Measurements from ENCODE around the gene PNMA8A. TPM values are rescaled to one million over a fixed set of nuclear protein-coding genes. Genes with fewer than 3 reads are reported as not detected.

PNMA8A gene
- total RNA-seq, 1 experiment from 2014 or later, result not detected

DNA sequence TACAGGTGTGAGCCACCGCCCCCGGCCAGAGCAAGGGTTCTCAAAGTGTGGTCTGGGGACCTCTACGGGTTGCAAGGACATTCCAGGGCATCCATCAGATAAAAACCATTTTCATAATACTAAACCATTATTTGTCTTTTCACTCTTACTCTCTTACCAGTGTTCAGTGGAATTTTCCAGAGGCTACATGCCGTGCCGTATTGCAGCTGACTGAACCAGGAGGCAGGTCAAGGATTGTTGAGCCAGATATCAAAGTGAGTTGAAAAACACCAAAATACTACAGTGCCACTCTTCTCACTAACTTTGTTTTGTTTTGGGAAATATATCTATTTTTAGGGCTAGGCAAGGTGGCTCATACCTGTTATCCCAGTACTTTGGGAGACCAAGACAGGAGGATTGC, 31.5 kb upstream of the PNMA8A start:
- H3K9me3 ChIP-seq (ENCODE audit: control insufficient read depth in 1 of 2, insufficient read depth in 1 of 2, low read depth in 1 of 2, low read length in 2 of 2), result no peaks in the 10 kb centered on the region
- H3K9me2 ChIP-seq (ENCODE audit: insufficient read depth), result no peaks in the 10 kb centered on the region
- ATAC-seq (no peak), DNase-seq (ENCODE audit: low read depth, low spot score) (no peak)
- TF ChIP-seq, protein P1, sequence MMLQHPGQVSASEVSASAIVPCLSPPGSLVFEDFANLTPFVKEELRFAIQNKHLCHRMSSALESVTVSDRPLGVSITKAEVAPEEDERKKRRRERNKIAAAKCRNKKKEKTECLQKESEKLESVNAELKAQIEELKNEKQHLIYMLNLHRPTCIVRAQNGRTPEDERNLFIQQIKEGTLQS (IDR thresholded peaks at IDR 0.05), result no peak
- TF ChIP-seq CEBPB (IDR thresholded peaks at IDR 0.05; ENCODE audit: low read depth) (no peak), RAD21 (IDR thresholded peaks at IDR 0.05; ENCODE audit: low read depth) (no peak), TCF7L2 (IDR thresholded peaks at IDR 0.05; ENCODE audit: borderline replicate concordance, extremely low read depth, insufficient read depth, insufficient read length) (no peak), SP1 (IDR thresholded peaks at IDR 0.05; ENCODE audit: low read depth) (no peak), POLR2AphosphoS5 (IDR thresholded peaks at IDR 0.05; ENCODE audit: low read depth, low read length) (no peak)
- TF ChIP-seq, protein P2, sequence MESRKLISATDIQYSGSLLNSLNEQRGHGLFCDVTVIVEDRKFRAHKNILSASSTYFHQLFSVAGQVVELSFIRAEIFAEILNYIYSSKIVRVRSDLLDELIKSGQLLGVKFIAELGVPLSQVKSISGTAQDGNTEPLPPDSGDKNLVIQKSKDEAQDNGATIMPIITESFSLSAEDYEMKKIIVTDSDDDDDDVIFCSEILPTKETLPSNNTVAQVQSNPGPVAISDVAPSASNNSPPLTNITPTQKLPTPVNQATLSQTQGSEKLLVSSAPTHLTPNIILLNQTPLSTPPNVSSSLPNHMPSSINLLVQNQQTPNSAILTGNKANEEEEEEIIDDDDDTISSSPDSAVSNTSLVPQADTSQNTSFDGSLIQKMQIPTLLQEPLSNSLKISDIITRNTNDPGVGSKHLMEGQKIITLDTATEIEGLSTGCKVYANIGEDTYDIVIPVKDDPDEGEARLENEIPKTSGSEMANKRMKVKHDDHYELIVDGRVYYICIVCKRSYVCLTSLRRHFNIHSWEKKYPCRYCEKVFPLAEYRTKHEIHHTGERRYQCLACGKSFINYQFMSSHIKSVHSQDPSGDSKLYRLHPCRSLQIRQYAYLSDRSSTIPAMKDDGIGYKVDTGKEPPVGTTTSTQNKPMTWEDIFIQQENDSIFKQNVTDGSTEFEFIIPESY (IDR thresholded peaks at IDR 0.05; ENCODE audit: extremely low read depth, insufficient replicate concordance, low read length), result no peak
- TF ChIP-seq, protein P3, sequence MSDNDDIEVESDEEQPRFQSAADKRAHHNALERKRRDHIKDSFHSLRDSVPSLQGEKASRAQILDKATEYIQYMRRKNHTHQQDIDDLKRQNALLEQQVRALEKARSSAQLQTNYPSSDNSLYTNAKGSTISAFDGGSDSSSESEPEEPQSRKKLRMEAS (IDR thresholded peaks at IDR 0.05), result no peak
- no peaks in the 10 kb centered on the region for H3K27me3 ChIP-seq (ENCODE audit: insufficient read depth, low read length)
- ChIA-PET CTCF (no interaction called here), POLR2A (no interaction called here), RAD21 (ENCODE audit: low non-redundant PET in 1 of 2, low total read pairs in 2 of 2, uncharacterized antibody in 2 of 2, unreplicated experiment in 2 of 2) (no interaction called here)
- H3K4me2 ChIP-seq (ENCODE audit: low read length), result no peak overlapping the region
- no peak overlapping the region for H3K4me3 ChIP-seq (replicated peaks in 1 of 2; ENCODE audit: low read depth in 1 of 2, low read length in 2 of 2)
- no peaks in the 10 kb centered on the region for H3K79me2 ChIP-seq (ENCODE audit: insufficient read depth, low read length)
- no peak overlapping the region for H2AFZ ChIP-seq (ENCODE audit: low read depth, low read length, poor library complexity, severe bottlenecking)
- no TSS peak for BruUV-seq (replicated peaks)
- peaks cover 0 to 7% of the 10 kb centered on the region in 2 experiments; a peak in 3 of 4 replicates for H3K4me1 ChIP-seq (ENCODE audit: control insufficient read depth in 1 of 2, insufficient read depth in 2 of 2, low read length in 2 of 2)
- H3K27ac ChIP-seq (ENCODE audit: low read depth, low read length), result no peak overlapping the region
- no peaks in the 10 kb centered on the region for H4K20me1 ChIP-seq (ENCODE audit: insufficient read depth)
- no peaks in the 10 kb centered on the region for H3K36me3 ChIP-seq (ENCODE audit: control insufficient read depth in 1 of 2, insufficient read depth in 2 of 2, low read length in 2 of 2)
- intact Hi-C loops (cut with micrococcal nuclease), result no loop called here
- no peak overlapping the region for H3K9ac ChIP-seq (ENCODE audit: low read length)
